Stimulated activated CD8-positive, alpha-beta memory T cell treated with anti-CD3 and anti-CD28 coated beads, Interleukin-15, amount 100 ng/mL, for 1 hour (primary cell): Measurements from ENCODE around the gene ACD.

Experiments
- DNase-seq: peaks from one replicate; pipeline ENCODE4 v3.0.0-alpha.2; 2020; ENCODE audit warnings: low read depth

The ACD gene

GRCh38 chr16:67661886-67662652 is 2.0 kb upstream of the ACD start:
- DNase-seq: no peak

GRCh38 chr16:67661101-67661761 is 1.2 kb upstream of the ACD start:
- DNase-seq: no peak

- DNase-seq: peak; percentile 84
Observed at GRCh38 chr16:67660564-67661028, 536 bp upstream of the ACD start, which contains the start of gene PARD6A. Gene PARD6A (plus strand): TSS chr16:67660960. CDS start chr16:67661039, 79 bp downstream.

- DNase-seq: no peak
Observed at GRCh38 chr16:67658849-67659674, 998 bp downstream of the ACD start.

GRCh38 chr16:67657751-67658518 is 2.1 kb downstream of the ACD start:
- DNase-seq: no peak

- DNase-seq: no peak
Observed at GRCh38 chr16:67657017-67657608, 2.9 kb downstream of the ACD start.

- no peak for DNase-seq
Observed at GRCh38 chr16:67656344-67657016, 3.6 kb downstream of the ACD start.

- DNase-seq: no peak
Observed at GRCh38 chr16:67655363-67655762, 4.7 kb downstream of the ACD start.

- no peak for DNase-seq
Observed at GRCh38 chr16:67654403-67654911, 5.6 kb downstream of the ACD start.

- DNase-seq: no peak
Observed at GRCh38 chr16:67653789-67654402, 6.2 kb downstream of the ACD start.

- no peak for DNase-seq
Observed at GRCh38 chr16:67653128-67653788, 6.8 kb downstream of the ACD start.

GRCh38 chr16:67652578-67653127 is 7.4 kb downstream of the ACD start:
- DNase-seq: no peak

GRCh38 chr16:67651847-67652246 is 8.2 kb downstream of the ACD start:
- no peak for DNase-seq

- DNase-seq: no peak
Observed at GRCh38 chr16:67651039-67651438, 9.0 kb downstream of the ACD start.

GRCh38 chr16:67650023-67650422 is 10.0 kb downstream of the ACD start:
- no peak for DNase-seq

GRCh38 chr16:67649494-67649931 is 10.5 kb downstream of the ACD start:
- no peak for DNase-seq

- DNase-seq: no peak
Observed at GRCh38 chr16:67648764-67649407, 11.2 kb downstream of the ACD start.

- no peak for DNase-seq
Observed at GRCh38 chr16:67648088-67648763, 11.8 kb downstream of the ACD start.
